Stimulated activated CD4-positive, alpha-beta T cell treated with anti-CD3 and anti-CD28 coated beads, Interleukin-1b, Interleukin-23, amount 100 ng/mL, for 4 hours (primary cell): ENCODE measurements around the gene CALHM4.

Experiments used
- DNase-seq, 2 donors: peaks; one replicate each; pipeline ENCODE4 v3.0.0-alpha.2; 2020; ENCODE audit warnings: low read depth in 2 of 2

Gene CALHM4

DNA sequence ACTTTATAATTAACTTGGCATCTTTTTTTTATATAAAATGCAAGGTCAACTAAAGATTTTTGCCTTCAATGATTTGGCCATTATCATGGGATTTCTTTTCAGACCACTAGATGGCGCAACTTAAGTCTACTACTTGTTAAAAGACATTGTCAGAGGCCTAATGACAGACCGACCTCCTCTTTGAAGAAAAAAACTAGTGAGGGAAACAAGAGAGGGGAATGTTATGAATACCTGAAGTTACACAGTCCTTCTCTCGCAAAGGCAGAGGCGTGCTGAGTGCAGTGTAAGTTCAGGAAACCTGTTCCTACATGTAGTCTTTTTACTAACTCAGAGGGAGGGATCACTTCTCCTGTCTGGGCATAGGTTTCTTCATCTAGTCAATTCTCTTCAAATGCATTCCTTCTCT, 17.3 kb upstream of the CALHM4 start:
- DNase-seq: peak in 1 of 2 donors; percentile 18

DNA sequence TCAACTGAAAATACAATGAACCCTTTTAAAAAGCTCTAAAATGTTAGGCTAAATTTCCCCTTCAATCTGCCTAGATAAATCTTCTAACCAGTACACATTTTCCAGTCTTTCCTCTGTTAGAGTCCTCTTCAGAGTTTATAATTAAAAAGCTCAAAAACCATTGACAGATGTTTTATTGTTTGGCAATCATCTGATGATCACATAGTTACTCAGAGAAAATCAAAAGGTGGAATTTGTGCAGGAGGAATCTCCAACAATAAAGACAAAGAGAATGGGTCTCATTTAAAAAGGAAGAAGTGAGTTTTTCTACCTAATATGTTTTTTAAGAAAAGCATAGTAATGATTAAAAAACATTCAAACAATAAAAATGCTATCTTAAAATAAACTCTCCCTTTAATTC, 11.1 kb upstream of the CALHM4 start:
- no peak for DNase-seq

DNA sequence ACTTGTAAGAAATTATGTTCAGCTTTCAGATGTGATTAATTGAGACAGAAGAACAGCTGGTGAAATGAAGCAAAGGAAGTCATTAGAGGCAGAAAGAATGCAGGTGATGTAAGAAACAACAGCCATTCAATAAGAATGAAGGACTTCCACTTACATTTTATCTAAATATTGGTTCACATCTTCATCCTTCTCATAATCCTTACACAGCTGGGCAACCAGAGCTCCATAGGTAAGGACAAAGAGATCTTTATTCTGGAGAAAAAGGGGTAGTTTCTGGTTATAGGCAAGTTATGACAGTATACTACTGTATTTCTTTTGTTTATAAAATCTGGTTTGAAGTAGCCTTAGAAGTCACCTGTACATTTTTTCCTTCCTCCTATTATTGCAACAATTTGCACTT, 10.4 kb upstream of the CALHM4 start:
- DNase-seq: no peak

DNA sequence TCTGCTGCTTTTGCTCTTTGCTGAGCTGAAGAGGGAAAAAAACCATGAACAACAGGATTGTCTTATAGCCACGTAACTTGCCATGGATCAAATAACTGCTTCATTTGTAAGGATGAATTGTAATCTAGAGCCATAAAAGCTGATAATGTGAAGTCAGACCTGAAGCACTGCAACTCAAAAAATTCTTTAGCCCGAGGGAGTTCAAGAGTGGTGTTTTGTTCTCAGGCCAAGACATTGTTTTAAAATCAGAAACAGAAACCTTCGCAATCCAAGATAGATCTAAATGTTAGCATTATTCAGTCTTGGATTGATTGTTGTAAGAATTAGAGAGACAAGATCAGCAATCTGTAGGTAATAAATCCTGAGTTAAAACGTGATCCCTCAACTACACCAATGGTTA, 7.9 kb upstream of the CALHM4 start, which contains the start of gene TRAPPC3L:
TSS of gene TRAPPC3L (minus strand) at position 34 of the 400 bp plus-strand sequence. CDS start 170 bp downstream, outside the sequence.
- no peak for DNase-seq

DNA sequence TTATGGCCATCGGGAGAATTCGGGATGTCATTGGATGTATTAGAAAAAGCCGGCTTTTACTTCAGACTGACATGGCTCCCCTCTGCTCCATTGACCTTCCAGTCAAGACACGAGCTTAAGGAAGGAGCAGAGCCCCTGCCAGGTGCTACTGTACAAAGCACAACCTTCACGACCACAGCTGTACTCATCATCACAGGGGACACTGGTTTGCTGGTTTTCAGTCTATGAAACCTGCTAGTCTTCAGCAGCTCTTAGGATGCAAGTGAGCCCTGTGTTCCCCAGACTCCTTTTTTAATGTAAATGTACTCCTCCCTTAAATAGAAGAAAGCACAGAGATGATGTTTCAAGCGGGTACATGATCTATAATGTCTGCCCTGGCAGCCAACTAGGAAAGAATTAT, 6.2 kb upstream of the CALHM4 start:
- DNase-seq: no peak

DNA sequence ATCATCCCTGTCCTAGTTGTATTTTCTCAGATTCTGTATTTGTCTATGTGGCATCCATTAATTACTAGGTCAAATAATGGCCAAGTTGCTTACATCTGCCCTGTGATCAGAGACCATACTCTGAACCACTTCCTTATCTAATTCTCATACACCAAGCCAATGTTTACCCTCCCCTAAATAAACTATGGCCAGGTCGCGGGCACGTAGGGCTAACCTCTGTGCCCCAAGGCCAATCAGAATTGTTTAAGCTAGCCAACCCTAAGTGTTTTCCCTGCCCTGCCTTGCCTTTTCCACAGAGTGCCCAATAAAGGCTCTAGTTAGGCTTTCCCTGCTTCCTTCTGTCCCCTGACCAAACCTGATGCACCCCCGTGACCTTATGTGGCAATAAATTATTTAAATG, 2.8 kb upstream of the CALHM4 start:
- DNase-seq: no peak

GRCh38 chr6:116556065-116556464, 2.5 kb downstream of the CALHM4 start:
- DNase-seq: no peak

GRCh38 chr6:116556814-116557415, 3.4 kb downstream of the CALHM4 start:
- no peak for DNase-seq

DNA sequence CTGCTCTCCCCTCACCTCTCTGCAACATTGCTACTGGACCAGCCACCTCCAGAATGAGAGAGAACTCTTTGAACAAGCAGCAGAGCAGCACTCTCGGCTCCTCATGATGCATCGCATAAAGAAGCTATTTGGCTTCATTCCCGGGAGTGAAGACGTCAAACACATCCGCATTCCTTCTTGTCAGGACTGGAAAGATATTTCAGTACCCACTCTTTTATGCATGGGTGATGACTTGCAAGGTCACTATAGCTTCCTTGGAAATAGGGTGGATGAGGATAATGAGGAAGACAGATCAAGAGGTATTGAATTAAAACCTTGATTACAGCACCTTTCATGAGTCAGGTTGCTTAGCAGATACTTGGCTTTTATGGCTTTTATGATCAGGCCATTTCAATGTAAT, 4.3 kb downstream of the CALHM4 start:
- DNase-seq: no peak

DNA sequence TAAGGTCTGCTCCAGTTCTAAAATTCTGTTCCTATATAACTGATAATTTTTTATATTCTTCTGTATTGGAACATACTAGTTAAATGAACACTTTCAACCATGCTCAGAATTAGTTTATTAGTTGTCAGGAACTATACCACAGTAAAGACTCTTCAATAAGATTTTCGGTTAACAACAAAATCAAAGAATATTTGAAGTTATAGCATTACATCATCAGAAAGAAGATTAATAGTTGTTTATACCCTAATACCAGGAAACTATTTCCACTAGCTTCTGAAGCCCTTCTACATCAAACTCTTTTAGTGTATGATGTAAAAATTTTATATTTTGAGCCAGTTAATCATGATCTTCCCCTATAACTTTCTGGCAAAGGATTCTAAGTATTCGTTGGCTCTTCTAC, 6.6 kb downstream of the CALHM4 start:
- DNase-seq: no peak

- DNase-seq: peak; percentile 45 to 56
Measured at GRCh38 chr6:116561377-116562018, 7.9 kb downstream of the CALHM4 start.

DNA sequence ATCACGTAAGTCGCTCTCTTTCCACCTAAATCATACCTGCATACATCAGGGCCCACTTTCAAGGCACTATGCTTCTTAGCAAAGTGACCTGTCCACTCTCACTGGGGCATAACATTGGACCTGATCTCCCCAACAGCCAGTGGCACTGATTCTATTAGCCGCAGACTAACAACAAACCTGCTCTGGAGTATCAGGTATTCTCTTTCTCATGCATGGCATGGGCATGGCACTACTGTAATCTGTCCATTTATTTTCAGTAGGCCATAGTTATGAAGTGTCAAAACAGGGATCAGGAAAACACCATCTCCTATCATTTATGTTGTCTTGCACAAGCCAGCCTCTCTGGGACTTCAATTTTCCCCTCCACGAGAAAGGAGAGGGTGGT, 8.5 kb downstream of the CALHM4 start:
- no peak for DNase-seq

- DNase-seq: no peak
Measured at GRCh38 chr6:116562614-116563013, 9.1 kb downstream of the CALHM4 start.

GRCh38 chr6:116563830-116564229, 10.3 kb downstream of the CALHM4 start:
- DNase-seq: no peak

DNA sequence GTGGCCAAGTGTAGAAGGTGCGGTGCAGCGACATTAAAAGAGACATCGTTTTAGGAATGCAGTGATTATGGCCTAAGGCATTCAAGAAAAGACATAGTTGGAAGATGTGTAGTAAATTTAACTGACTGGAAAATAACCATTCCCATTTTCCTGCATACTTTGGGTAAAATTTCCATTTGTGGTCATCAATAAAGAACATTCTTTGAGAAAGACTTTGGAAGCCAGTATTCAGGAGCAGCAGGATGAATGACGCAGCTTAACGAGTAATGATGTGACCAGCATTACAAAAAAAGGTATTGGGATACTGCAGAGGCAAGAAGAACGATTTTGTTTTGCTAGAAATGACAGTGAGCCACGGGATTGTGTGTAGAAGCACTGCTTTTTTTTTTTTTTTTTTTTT, 10.8 kb downstream of the CALHM4 start:
- no peak for DNase-seq

DNA sequence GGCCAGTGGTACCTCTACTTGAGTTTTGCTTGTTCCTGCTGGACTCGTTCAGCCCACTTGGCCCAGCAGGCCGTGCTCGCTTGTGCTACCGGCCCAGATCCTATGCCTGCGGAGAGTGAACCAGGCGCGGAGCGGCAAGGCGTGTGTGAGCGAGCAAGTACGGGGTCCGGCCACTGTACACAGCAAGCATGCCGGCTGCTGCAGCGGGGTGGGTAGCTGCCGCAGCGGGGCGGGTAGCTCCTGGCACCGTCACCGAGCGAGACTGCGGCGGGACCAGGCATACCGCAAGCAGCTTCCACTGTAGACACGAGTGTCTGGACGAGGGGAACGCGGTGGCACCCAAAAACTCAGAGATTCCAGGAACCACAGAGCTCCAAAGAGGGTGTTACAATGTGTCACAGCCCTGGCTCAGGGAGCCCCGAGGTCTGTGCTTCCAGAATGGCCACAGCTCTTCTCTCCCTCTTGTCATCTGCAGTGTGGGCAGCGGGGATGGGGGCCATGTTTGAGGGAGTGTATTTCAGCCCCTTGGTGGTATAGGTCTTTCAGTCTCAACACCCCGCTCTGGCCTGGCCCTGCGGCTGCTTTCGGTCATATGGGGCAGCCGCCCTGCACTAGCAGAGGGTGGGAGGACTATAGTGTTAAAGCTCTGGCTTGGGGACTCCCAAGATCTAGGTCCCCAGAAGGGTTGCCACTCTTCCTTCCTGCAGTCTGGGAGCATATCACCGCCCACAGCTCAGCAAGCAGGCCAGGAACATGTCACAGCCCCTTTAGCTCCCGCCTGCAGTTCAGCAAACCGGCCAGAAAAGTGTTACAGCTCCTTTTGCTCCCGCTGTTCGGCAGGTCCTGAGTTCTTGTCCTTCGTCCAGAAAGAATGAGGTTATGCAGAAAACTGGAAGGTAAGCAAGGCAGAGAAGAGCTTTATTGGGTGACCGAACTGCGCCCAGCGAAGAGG, 11.6 kb downstream of the CALHM4 start:
- peak in 1 of 2 donors; percentile 1 for DNase-seq

DNA sequence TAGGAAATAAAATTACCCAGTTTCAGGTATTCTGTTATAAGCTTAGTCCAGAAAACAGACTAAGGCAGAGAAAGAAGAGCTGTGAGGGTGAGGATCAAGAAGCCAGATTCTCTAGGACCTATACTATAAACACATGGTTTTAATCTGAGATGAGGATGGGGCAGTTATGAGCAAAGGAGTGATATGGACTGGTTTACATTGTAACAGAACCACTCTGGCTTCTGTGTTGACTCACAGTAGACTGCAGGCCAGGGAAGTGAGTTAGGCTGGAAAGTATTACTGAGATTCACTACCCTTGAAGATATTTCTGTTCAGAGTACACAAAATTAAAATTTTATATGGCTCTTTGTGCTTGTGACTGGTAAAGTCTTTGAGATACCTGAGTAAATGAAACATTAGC, 14.6 kb downstream of the CALHM4 start:
- DNase-seq: no peak

- DNase-seq: no peak
Measured at GRCh38 chr6:116568821-116569755, 15.5 kb downstream of the CALHM4 start.

DNA sequence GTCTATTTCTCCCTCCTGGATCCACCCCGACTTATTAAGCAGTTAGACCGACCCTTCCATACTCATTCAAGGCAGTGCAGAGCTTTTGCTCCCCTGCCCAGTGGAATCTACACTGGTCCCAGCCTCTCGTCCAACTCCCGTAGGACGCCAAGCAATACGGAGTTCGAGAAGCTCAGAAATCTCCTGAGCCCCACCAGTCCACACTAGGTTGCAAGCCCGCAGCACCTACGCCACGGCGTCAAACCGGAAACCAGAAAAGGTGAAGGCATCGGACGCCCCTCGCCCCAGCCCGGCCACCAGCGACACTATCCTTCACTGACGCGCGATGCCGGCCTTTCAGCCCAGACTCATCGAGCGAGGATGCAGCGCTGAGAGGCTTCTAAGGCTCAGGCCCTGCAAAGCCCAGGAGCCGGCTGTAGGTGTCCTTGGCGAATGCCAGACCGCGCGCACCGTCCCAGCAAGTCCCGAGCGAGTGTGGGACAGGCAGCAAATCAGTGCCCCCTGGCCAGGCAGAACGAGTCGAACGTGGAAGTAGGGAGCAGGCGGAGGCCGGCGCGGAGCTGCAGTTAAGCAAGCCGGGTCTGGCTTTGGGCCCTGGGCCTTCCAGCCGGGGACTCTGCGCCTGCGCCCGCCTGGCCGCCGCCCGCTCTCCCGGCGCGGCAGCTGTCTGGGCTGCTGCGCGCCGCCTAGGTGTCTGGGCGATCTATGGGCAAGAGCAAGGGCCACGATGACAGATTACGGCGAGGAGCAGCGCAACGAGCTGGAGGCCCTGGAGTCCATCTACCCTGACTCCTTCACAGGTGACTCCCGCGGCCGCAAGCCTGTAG, 17.5 kb downstream of the CALHM4 start, which contains the start of gene RWDD1:
TSS of gene RWDD1 (plus strand) at position 649 of the 827 bp plus-strand sequence. CDS start at position 728, 79 bp downstream.
- peak; percentile 94 to 95 for DNase-seq

DNA sequence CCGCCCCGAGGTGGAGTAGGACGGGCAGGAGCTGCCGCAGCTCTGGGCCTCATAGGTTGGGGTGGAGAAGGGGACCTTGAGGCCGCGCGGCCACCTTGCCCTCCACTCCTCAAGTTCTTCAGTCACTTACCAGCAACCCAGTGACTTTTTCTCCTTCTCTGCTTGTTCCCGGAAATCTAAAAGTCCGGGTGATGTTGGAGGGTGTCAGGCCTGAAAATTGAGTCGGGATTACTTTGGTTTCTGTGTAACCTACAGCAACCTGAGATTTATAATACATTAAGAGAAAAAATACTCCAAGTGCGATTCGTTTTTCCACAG, 18.1 kb downstream of the CALHM4 start:
- DNase-seq: no peak

- no peak for DNase-seq
Measured at GRCh38 chr6:116572162-116572561, 18.6 kb downstream of the CALHM4 start.
